Keratinocyte (primary cell): ENCODE results near the gene MORF4L2. TPM values are rescaled to one million over a fixed set of nuclear protein-coding genes. Genes with fewer than 3 reads are reported as not detected.
"Not testable (repeated sequence)": the region's sequence is repeated elsewhere in the genome, so short reads cannot be mapped to it uniquely, and the experiment has no call there.

Experiments used
- DNase-seq: peaks from one replicate; pipeline ENCODE4 v3.0.0-alpha.2; 2011; ENCODE audit warnings: low read depth, missing footprints, low spot score
- FAIRE-seq: peaks from 2 replicates; lab custom pipeline; 2011; peaks lifted over from hg19 to GRCh38; lab: Jason Lieb, UNC
- H2AFZ ChIP-seq: 2 replicates; pipeline ENCODE4 v1.6.0; 2012; ENCODE audit warnings: low read length, control low read depth, inconsistent platforms; ENCODE audit not compliant: control insufficient read depth
- H3K27ac ChIP-seq: 2 replicates; pipeline ENCODE4 v1.5.1; 2011; ENCODE audit warnings: low read length; ENCODE audit not compliant: control insufficient read depth, insufficient read depth
- H3K27me3 ChIP-seq: 3 replicates; pipeline ENCODE4 v1.6.0; 2011; ENCODE audit warnings: low read length; ENCODE audit not compliant: control insufficient read depth, insufficient read depth; ENCODE audit errors: extremely low read depth
- H3K36me3 ChIP-seq, 2 experiments: 2 replicates in 1 of 2; 3 replicates in 1 of 2; pipeline ENCODE4 v1.5.1; 2011; ENCODE audit warnings: low read length in 2 of 2, mild to moderate bottlenecking in 1 of 2; ENCODE audit not compliant: control insufficient read depth in 2 of 2, insufficient read depth in 2 of 2; ENCODE audit errors: extremely low read depth in 1 of 2
- H3K4me1 ChIP-seq: 3 replicates; pipeline ENCODE4 v1.5.1; 2011; ENCODE audit warnings: low read length; ENCODE audit not compliant: control insufficient read depth, insufficient read depth; ENCODE audit errors: extremely low read depth
- H3K4me2 ChIP-seq: 3 replicates; pipeline ENCODE4 v1.6.0; 2011; ENCODE audit warnings: low read depth, low read length; ENCODE audit not compliant: control insufficient read depth, insufficient read depth; ENCODE audit errors: extremely low read depth
- H3K4me3 ChIP-seq, 3 experiments: fragments of 200-600 bp in 1 of 3; sonication (generic) in 1 of 3; 2 replicates in 2 of 3; 3 replicates in 1 of 3; pipeline ENCODE4 v1.5.1; 2011 to 2016; ENCODE audit warnings: low read length in 3 of 3, mild to moderate bottlenecking in 3 of 3, control low read depth in 2 of 3, inconsistent platforms in 1 of 3, low read depth in 1 of 3, mixed read lengths in 1 of 3, mixed run types in 1 of 3, moderate library complexity in 1 of 3; ENCODE audit not compliant: control insufficient read depth in 2 of 3, insufficient read depth in 2 of 3; ENCODE audit errors: extremely low read depth in 1 of 3
- H3K79me2 ChIP-seq: 2 replicates; pipeline ENCODE4 v1.6.0; 2012; ENCODE audit warnings: low read length; ENCODE audit not compliant: control insufficient read depth, insufficient read depth
- H3K9ac ChIP-seq: 3 replicates; pipeline ENCODE4 v1.6.0; 2011; ENCODE audit warnings: low read length; ENCODE audit not compliant: control insufficient read depth, insufficient read depth; ENCODE audit errors: extremely low read depth
- H3K9me1 ChIP-seq: 3 replicates; pipeline ENCODE4 v1.6.0; 2011; ENCODE audit warnings: low read length; ENCODE audit not compliant: control insufficient read depth, insufficient read depth; ENCODE audit errors: extremely low read depth
- H3K9me3 ChIP-seq: 2 replicates; pipeline ENCODE4 v1.5.1; 2012; ENCODE audit warnings: low read depth, low read length; ENCODE audit not compliant: control insufficient read depth
- H4K20me1 ChIP-seq: 3 replicates; pipeline ENCODE4 v1.6.0; 2011; ENCODE audit warnings: low read length; ENCODE audit not compliant: control insufficient read depth, insufficient read depth; ENCODE audit errors: extremely low read depth
- CTCF ChIP-seq, 3 experiments: IDR thresholded peaks in 1 of 3; conservative IDR thresholded peaks in 1 of 3; optimal IDR thresholded peaks in 1 of 3; 2 replicates in 2 of 3; 3 replicates in 1 of 3; pipeline versions ENCODE3 to v1.5.1; 2011; ENCODE audit warnings: low read length in 3 of 3, mild to moderate bottlenecking in 3 of 3, moderate library complexity in 2 of 3, control low read depth in 1 of 3, inconsistent platforms in 1 of 3; ENCODE audit not compliant: insufficient read depth in 2 of 3; ENCODE audit errors: extremely low read depth in 1 of 3
- EZH2 ChIP-seq: IDR thresholded peaks from one replicate; pipeline ENCODE4 v1.6.1; 2012; ENCODE audit warnings: inconsistent platforms, mild to moderate bottlenecking, low read length, moderate library complexity
- dilution Hi-C: fragments of 300-500 bp; cut with MboI; formaldehyde crosslinking; loops from one replicate; pipeline ENCODE4 v1.7.0; 2020; ENCODE audit warnings: low sequenced_read_pairs; ENCODE audit not compliant: extremely low pct_ligation_motif_present
- polyA plus RNA-seq, 5 experiments: library from polyadenylated mRNA; depleted of rRNA in 3 of 5; stranded (reverse) in 3 of 5; stranded (forward) in 1 of 5; unstranded in 1 of 5; fragments of >200 nt; gene quantifications; 1 replicate in 1 of 5; 2 replicates in 3 of 5; 3 replicates in 1 of 5; pipeline versions ENCODE4 v1.2.1 to v1.2.3, GENCODE V29; 2011 to 2012; ENCODE audit warnings: missing spikeins in 2 of 5, low read depth in 1 of 5, low replicate concordance in 1 of 5

MORF4L2 gene
- polyA plus RNA-seq, 1 donor (not counting 4 experiments of a cell fraction or from before 2014, with no cell fraction given) = 648 TPM

GRCh38 chrX:103644125-103644524 lies 42.4 kb downstream of the MORF4L2 start:
- Histone ChIP-seq H3K9me1 (no peaks in the 10 kb centered on the region), H3K36me3 (no peaks in the 10 kb centered on the region), H3K9ac (no peak overlapping the region), H3K4me2 (no peak overlapping the region), H3K27me3 (no peaks in the 10 kb centered on the region), H3K27ac (no peak overlapping the region), H4K20me1 (no peaks in the 10 kb centered on the region), H3K9me3 (no peaks in the 10 kb centered on the region), H3K79me2 (no peaks in the 10 kb centered on the region), H3K4me1 (peaks cover 4% of the 10 kb centered on the region), H2AFZ (no peak overlapping the region), H3K4me3 (no peak overlapping the region)
- FAIRE-seq = no peak
- dilution Hi-C loops = no loop called here
- TF ChIP-seq EZH2 (no peak), CTCF (optimal IDR thresholded peaks at IDR 0.05 in 1 of 3, IDR thresholded peaks at IDR 0.05 in 1 of 3, conservative IDR thresholded peaks at IDR 0.05 in 1 of 3; ENCODE audit: extremely low read depth in 1 of 3, insufficient read depth in 2 of 3, low read length in 3 of 3) (no peak)
- DNase-seq = no peak

GRCh38 chrX:103640401-103641155 lies 45.9 kb downstream of the MORF4L2 start:
- H3K9ac ChIP-seq = no peak overlapping the region
- no peaks in the 10 kb centered on the region for H3K27me3 ChIP-seq
- no peak for TF ChIP-seq CTCF (optimal IDR thresholded peaks at IDR 0.05 in 1 of 3, IDR thresholded peaks at IDR 0.05 in 1 of 3, conservative IDR thresholded peaks at IDR 0.05 in 1 of 3; ENCODE audit: extremely low read depth in 1 of 3, insufficient read depth in 2 of 3, low read length in 3 of 3)
- TF ChIP-seq EZH2 = no peak
- no peaks in the 10 kb centered on the region for H3K79me2 ChIP-seq
- dilution Hi-C loops = no loop called here
- H3K27ac ChIP-seq = no peak overlapping the region
- no peaks in the 10 kb centered on the region for H3K9me1 ChIP-seq
- no peak overlapping the region for H2AFZ ChIP-seq
- no peak overlapping the region for H3K4me3 ChIP-seq
- H3K36me3 ChIP-seq = no peaks in the 10 kb centered on the region
- H3K4me1 ChIP-seq = peaks cover 19% of the 10 kb centered on the region
- no peak for FAIRE-seq
- no peak overlapping the region for H3K4me2 ChIP-seq
- no peaks in the 10 kb centered on the region for H4K20me1 ChIP-seq
- H3K9me3 ChIP-seq = no peaks in the 10 kb centered on the region
- no peak for DNase-seq

GRCh38 chrX:103638479-103639346 lies 47.8 kb downstream of the MORF4L2 start:
- peak; percentile 93 for FAIRE-seq
- H3K36me3 ChIP-seq, H3K4me3 ChIP-seq, H3K79me2 ChIP-seq, dilution Hi-C loops, H3K27me3 ChIP-seq, H4K20me1 ChIP-seq, H3K9me3 ChIP-seq, DNase-seq, H3K4me2 ChIP-seq, H3K9me1 ChIP-seq, H2AFZ ChIP-seq: not testable (repeated sequence)
- H3K9ac ChIP-seq = peak overlapping the region; percentile 28
- peaks cover 22% of the 10 kb centered on the region for H3K4me1 ChIP-seq
- peak overlapping the region; percentile 64 for H3K27ac ChIP-seq
